Stimulated activated CD8-positive, alpha-beta memory T cell treated with anti-CD3 and anti-CD28 coated beads, Interleukin-7, amount 100 ng/mL, for 1 hour (primary cell): ENCODE data around the gene CACNG3.
"Not testable (repeated sequence)": the region's sequence is repeated elsewhere in the genome, so short reads cannot be mapped to it uniquely, and the experiment has no call there.

Experiments
- DNase-seq, 2 donors: peaks; one replicate each; pipeline ENCODE4 v3.0.0-alpha.2; 2020; ENCODE audit warnings: low read depth in 2 of 2

Gene CACNG3

DNA sequence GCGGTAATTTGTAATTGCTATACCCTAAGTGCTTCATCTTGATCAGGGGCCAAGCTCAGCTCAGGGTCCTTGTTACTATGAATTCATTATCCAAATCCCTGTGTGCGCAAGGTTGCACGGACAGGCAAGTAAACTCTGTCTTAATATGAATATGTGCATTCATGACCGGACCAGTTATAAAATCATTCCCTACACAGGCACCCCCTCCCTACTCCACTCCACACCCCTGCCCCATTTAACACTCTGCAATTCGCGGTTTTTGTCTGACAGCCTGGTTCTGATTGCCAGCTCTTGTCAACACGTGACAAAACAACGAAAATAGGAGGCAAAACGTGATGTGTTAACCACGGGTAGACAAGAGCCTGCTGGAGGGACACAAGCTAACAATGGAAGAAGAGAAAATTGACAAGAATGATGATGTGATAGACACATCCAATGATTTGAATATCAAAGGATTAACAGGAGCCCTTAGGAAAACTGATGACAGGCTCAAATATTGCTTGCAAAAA, 76.5 kb downstream of the CACNG3 start:
- no peak for DNase-seq

DNA sequence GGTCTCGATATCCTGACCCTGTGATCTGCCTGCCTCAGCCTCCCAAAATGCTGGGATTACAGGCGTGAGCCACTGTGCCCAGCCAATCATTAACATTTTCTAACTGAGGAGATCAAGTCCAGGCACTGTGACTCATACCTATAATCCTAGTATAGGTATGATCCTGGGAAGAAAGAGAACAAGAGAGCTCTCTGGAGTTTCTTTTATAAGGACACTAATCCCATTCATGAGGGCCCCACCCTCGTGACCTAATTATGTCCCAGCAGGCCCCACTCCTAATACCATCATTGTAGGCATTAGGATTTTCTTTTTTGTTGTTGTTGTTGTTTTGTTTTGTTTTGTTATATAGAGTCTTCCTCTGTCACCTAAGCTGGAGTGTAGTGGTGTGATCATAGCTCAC, 80.4 kb downstream of the CACNG3 start:
- DNase-seq: no peak

DNA sequence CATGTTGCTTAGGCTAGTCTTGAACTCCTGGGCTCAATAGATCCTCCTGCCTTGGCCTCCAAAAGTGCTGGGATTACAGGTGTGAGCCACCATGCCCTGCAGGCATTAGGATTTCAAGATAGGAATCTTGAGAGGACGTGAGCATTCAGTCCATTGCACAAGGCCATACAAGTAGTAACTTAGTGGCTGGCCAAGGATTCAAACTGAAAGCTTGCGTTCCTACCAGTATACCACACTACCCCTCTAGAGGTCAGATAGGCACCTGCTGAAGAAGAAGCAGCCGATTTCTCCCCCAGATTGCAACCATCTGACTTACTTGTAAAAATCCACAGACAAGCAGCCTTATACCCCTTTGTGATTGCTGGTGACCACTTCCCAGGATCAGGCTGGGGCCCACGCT, 80.9 kb downstream of the CACNG3 start:
- no peak for DNase-seq

DNA sequence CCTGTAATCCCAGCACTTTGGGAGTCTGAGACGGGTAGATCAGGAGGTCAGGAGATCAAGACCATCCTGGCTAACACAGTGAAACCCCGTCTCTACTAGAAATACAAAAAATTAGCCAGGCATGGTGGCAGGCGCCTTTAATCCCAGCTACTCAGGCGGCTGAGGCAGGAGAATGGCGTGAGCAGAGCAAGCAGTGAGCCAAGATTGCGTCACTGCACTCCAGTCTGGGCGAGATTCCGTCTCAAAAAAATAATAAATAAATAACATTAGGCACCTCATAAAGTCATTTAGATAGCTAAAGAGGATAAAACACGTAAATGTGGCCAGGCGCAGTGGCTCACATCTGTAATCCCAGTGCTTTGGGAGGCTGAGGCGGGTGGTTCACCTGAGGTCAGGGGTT, 87.7 kb downstream of the CACNG3 start:
- DNase-seq: not testable (repeated sequence)

DNA sequence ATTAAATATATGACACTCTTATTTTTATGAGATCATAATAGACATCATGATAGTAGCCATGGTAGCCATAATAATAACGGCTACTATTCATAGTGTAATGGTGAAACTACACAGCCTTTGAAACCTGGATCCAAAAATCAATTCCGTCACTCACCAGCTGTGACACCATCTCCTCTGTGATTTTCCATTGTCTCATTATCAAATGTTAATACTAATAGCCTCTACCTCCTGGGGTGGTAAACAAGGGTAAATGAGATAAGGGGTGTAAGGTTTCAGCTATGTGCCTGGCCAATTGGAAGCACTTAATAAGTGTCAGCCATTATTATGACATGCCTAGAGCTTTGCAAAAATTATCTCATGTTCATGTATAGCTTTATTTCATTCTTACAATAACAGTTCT, 88.6 kb downstream of the CACNG3 start:
- no peak for DNase-seq

DNA sequence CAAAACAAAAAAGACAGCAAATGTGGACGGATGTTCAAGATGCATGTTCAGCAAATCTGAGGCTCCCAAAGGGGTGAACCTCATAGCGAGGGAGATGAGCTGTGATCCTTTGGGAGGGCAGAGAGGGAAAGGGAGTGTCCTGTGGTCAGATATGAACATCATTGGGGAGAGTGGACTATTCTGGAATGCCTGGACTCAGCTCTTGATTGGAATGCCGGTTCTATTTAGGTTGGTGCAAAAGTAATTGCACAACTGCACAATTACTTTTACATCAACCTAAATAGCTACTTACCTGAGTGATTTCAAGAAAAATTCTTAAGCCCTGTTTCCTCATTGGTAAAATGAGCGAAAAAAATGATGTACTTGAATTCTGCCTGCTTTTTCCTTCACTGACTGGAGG, 89.6 kb downstream of the CACNG3 start:
- DNase-seq: no peak

DNA sequence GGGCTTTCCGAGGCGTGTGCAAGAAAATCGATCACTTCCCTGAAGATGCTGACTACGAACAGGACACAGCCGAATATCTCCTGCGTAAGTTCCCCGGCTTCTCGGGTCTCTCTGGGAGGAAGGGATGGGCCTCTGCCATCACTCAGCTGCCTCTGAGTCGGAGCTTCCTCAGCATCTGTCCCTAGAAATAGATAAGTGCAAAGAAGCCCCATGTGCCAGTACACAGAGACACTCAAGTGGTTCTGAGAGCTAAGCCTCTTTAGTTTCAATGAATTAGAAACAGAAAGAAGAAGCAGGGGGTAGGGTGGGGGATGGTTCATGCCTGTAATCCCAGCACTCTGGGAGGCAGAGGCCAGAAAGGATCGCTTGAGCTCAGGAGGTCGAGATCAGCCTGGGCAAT, 90.6 kb downstream of the CACNG3 start:
- no peak for DNase-seq

DNA sequence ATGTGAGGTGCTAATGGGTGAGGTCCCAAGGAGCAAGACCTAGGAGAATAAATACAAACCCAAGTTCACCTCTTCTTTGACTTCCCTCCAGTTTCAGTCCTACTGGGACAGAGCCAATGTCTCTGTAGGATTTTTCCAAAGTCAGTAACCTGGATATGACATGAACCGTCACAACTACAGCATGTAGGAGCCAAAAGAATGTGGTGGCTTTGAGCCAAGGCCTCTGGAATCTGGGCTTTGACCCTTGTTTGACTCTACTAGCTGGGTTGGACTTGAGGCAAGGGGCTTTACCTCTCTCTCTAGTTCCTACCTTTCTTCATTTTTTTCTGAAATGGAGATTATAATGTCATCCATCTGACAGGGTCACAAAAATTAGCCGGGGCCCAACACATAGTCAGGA, 91.4 kb downstream of the CACNG3 start:
- DNase-seq: no peak

DNA sequence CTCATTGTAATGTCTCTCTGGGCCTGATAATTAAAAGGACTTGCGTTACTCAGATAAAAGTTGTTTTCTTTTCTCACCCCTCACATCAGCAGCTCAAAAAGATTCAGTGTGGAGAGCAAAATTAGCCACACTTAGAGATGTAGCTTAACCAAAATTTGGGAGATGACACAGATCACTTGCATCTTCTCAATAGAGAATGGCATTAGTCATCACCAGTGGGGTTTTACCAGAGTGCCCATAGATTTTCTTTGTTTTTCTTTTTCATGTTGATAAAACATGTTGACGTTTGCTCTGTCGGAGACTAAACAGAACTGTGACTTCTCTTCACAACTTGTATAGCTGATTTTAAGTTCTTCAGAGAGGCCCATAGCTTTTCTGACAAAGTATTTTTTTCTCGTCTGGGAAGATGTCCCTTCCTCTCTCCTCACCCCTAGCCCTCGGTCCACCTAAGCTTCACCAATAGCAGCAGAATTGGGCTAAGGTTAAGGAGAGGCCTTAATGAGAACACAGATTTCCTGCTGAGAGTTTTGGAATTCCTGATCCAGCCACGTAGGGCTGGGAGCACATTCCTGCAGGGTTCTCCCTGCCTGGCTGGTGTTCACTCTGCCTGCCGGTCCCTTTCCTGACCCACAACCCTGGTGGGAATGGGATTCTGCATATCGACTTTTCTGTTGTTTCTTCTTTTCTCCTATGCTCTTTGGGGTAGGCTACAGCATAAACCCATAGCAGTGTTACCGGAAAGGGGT, 92.6 kb downstream of the CACNG3 start:
- DNase-seq: no peak

DNA sequence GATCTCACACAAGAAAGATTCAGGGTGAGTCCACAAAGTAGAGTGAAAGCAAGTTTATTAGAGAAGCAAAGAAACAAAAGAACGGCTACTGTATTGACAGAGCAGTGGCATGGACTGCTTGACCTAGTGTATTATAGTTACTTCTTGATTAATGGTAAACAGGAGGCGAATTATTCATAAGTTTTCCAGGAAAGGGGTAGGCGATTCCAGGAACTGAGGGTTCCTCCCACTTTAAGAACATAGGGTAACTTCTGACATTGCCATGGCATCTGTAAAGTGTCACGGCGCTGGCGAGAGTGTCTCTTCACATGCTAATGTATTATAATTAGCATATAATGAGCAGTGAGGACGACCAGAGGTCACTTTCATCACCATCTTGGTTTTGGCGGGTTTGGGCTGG, 93.2 kb downstream of the CACNG3 start:
- DNase-seq: no peak

DNA sequence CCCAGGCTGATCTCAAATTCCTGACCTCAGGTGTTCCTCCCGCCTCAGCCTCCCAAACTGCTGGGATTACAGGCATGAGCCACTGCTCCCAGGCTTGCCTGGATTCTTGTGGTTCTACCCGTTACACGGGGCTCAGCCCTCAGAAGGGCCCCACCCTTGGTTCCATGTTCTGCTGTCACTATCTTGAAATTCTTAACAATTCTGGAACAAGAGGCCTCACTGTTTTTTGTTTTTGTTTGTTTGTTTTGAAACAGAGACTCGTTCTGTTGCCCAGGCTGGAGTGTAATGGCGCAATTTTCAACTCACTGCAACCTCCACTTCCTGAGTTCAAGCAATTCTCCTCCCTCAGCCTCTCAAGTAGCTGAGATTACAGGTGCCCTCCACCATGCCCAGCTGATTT, 96.6 kb downstream of the CACNG3 start:
- DNase-seq: no peak

DNA sequence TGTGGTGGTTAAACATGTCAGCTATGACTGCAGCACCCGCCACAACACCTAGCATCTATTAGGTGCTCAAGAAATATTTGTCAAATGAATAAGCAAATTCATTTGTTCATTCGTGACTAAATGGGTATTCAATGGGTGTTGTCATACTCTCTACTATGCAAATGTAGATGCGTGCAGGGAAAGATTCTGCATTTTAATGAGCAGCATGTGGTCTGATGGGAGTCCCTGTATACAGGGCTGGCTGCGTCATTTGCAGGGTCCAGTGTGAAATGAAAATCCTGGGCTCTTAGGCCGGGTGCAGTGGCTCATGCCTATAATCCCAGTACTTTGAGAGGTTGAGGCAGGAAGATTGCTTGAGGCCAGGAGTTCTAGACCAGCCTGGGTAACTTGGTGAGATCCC, 97.5 kb downstream of the CACNG3 start:
- DNase-seq: no peak

DNA sequence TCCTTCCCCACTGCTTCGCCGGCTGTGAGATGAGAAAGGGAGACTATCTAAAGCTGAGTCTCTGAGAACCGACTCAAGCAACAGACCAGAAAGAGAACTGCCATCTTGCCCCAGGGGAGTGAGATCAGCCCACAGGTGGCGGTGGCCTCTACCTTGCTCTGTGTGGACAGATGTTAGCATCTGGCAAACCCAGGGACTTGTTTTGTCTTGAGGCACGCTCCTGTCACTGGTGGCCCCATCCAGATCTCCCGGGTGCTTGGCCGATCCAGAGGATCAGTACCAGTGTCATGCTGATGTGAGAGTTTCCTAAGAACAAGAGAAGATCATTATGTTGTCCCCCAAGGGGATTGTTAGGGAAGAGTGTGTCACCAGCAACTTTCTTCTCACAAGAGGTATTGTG, 101.4 kb downstream of the CACNG3 start:
- DNase-seq: no peak

DNA sequence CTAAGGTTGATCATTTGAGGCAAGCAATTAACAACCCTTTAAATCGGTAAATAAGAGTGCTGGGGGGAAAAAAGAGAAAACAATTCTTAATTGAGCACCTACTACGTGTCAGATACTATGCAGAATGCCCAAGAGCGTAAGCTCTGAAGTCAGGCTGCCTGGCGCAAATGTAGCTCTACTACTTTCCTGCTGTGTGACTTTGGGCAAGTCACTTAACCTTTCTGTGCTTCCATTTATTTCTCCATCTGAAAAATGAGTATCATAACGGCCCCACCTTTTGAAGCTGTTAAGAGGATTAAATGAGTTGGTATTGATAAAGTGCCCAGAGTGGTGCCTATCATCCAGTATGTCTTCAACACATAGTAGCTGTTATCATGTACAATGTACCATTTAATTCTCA, 102.0 kb downstream of the CACNG3 start:
- DNase-seq: no peak

DNA sequence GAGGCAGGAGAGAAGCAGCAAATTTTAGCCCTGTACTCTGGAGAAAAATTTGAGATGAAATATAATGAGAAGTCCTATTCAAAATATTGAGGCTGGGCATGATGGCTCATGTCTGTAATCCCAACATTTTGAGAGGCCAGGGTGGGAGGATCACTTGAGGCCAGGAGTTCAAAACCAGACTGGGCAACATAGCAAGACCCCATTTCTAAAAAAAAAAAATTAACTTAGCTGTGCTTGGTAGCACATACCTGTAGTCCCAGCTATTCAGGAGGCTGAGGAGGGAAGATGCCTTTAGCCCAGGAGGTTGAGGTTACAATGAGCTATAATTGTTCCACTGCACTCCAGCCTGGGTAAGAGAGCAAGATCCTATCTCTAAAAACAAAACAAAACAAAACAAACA, 103.4 kb downstream of the CACNG3 start:
- no peak for DNase-seq

DNA sequence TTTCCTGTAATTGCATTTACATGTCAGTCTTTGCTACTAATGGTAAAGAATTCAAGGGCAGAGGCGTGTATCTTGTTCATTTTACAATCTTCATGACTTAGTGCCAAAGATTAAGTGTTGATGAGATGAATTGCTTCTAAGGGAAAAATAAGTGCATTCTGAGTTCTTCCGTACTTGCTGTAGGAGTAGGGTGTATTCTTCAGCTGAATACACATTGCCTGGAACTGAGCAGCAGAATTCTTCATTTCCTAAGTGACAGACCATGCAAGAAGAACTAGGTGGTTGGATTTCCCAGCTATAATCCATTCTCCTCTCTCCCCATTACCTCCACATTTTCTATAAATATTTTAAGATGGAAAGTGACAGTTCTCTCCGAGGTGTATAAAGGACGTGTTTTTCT, 104.8 kb downstream of the CACNG3 start:
- DNase-seq: no peak

DNA sequence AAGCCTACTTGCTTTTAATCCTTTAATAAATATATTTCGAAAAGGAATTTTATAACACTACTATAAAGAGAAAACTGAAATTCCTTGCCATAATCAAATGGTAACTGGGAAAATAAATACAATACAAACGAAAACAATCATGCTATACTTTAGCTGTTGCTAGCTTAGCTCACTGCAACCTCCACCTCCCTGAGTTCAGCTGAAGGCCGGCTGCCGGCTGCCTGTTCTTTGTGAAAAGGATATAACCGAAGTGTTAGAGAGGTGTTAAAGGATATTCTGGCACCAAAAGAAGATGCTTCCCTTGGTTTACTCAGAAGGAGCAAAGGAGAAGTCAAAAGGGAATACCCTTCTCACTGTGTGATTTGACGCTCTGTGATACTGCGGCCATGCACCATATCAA, 108.5 kb downstream of the CACNG3 start:
- DNase-seq: no peak

DNA sequence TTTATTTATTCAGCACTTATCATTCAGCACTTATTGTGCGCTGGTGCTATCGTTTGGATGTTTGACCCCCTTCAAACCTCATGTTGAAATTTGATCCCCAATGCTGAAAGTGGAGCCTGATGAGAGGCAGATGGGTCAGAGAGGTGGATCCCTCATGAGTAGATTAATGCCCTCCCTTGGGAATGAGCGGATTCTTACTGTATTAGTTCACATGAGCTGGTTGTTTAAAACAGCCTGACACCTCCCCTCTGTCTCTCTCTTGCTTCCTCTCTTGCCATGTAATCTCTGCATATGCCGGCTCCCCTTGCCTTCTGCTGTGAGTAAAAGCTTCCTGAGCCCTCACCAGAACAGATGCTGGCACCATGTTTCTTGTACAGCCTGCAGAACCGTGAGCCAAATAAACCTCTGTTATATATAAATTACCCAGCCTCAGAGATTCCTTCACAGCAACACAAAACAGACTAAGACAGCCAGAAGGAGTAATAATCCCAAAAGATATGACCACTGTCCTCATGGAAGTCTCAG, 111.1 kb downstream of the CACNG3 start:
- no peak for DNase-seq

DNA sequence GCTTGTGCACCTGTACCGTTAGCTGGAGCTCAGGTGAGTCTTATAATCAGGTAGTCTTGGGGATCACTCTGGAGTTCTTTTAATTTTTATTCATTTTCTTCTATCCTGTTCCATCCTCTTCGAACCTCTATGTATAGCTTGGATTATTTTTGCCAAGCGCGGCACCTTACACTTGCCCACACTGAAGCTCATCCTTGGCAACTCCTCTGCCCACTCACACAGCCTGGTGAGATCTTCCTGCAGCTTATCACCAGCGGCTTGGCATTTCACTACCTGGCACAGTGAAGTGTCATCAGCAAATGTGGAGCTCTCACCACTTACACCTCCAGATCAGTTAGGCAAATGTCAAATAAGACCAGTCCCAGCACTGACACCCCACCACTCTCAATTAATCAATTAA, 116.7 kb downstream of the CACNG3 start:
- DNase-seq: no peak

DNA sequence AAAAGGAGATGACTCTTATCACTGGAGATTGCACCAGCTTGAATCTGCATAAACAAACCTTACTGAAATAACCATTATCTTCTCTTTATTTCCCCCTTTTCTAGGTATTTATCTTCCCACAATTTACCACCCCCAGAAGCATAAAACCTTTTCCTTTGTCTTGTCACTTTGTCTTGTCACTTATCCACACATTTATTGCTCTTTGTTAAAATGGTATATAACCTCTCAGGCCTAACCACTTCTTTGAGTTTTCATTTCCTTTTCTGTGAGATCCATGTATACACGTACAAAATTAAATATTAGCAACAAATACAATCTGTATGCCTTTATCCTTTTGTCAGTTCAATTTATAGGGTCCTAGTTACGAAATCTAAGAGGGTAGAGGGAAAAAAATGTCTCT, 122.9 kb downstream of the CACNG3 start:
- DNase-seq: no peak

DNA sequence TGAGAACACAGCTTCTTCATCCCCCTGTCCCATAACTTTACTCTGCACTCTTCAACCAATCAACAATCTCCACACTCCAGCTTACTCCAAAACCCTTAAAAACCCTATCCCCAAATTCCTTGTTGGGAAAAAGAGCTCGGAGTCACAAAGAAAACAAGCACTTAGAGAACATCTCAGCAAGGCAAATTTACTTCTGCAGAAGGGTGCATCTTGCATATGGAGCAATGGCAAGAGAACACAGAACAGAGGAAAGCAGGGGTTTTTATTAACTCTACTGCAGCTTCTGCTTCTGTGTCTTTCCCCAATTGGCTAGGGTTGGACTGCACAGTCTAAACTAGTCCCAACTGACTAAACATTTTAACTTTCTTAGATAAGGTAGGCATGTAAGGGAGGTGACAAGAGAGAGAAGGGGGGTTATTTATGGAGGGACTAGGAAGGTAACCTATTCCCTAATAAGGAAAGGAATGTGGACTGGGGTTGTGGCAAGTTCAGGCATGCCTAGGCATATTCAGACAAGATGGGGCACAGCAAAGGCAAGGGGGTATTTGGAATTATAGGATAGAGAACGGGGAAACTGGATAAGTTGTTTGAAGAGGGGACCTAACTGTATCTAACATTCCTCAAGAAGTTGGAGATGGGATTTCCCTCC, 125.5 kb downstream of the CACNG3 start:
- no peak for DNase-seq

DNA sequence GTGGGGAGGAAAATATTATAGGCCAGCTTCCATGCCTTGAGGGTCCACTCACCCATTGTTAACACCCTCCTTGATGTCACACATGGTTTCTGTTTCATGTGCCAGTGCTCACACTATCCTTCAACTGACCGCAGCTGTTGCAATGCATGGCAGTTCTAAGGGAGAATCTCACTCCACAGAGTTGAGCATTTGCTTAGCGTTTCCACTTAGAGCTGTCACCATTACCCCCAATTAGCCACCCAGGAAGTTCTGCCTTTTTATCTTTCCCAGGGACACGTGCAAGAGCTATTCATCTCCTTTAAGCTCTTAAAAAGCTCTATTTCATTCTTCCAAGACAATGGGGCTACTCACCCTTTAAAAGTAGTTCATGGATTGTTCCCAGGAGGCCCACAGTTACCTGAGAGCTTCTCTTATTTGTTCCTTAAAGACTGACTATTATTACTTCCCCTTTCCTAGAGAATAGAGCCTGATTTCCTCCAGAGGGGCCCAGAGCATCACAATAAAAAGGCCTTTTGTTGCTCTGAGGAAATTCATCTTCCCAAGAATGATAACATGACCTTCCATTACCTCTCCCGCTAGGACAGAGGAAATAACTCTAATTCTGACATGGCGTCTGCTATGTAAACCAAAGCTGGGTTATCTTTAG, 126.8 kb downstream of the CACNG3 start:
- no peak for DNase-seq

DNA sequence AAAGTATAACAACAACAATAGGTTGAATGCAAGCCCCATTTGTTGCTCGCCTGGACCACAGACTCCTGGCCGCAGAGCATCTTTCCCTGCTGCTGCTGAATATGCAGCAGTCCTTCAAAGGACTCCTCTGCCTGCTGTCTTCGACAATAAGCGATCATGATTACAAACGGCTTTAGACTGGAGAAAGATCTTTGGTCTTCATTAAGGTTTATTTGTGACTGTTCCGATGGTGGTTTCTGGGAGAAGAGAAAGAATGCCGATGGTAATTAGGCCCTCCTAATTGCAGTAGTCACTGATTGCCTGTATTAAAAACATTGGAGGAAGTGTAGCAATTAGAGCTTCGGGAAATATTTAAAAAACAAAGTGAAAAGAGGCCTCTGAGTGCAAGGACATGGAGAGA, 138.2 kb downstream of the CACNG3 start:
- no peak for DNase-seq
